VCaP (cell line): ENCODE measurements around the gene TMEM135.

Source experiments
- H3K27ac ChIP-seq: fragments of 450-650 bp; 2 replicates; pipeline ENCODE4 v1.5.1; 2017
- TF ChIP-seq, protein P1 (sequence below): fragments of 450-650 bp; conservative IDR thresholded peaks from 2 replicates; pipeline ENCODE4 v1.5.1; 2017; ENCODE audit warnings: mild to moderate bottlenecking, moderate library complexity

TMEM135 gene

DNA sequence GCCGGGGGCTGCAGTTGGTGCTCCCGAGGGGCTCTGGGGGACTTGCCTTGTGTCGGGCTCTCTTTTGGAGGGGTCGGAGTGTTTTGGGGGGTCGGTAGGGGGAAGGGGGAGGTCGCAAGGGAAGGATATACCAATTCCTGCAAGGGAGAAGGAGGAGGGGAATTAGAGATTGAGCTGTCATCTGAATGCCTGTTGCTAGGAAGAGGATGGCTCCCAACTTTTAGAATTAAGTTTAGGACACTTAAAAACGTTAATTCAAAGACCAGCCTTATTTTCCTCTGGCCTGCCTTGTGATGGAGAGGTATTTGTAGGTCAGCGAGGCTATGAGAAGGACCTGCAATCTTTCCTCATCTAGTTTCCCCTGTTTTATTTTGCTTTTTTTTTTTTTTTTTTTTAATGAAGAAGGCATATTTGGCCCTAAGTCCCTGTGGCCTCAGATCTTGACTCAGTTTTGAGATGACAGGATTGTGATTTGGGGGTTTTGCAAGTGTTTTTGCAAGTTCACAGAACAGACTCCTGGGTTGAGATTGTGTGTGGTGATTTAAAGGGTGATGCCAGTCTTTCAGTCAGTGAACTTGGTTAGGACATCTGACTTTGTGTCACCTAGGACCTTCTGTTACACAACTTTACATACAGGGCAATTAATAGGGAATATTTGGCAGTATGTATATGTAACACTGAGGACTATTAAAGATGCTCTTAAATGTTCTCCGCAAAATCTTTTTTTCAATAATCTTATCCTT lies 672 bp downstream of the TMEM135 start:
- peak overlapping the region; percentile 95 for H3K27ac ChIP-seq
- TF ChIP-seq, protein P1, sequence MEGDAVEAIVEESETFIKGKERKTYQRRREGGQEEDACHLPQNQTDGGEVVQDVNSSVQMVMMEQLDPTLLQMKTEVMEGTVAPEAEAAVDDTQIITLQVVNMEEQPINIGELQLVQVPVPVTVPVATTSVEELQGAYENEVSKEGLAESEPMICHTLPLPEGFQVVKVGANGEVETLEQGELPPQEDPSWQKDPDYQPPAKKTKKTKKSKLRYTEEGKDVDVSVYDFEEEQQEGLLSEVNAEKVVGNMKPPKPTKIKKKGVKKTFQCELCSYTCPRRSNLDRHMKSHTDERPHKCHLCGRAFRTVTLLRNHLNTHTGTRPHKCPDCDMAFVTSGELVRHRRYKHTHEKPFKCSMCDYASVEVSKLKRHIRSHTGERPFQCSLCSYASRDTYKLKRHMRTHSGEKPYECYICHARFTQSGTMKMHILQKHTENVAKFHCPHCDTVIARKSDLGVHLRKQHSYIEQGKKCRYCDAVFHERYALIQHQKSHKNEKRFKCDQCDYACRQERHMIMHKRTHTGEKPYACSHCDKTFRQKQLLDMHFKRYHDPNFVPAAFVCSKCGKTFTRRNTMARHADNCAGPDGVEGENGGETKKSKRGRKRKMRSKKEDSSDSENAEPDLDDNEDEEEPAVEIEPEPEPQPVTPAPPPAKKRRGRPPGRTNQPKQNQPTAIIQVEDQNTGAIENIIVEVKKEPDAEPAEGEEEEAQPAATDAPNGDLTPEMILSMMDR = no peak

GRCh38 chr11:87039371-87039770 lies 1.6 kb downstream of the TMEM135 start:
- TF ChIP-seq, protein P1 = no peak
- peak overlapping the region; percentile 95 for H3K27ac ChIP-seq

- TF ChIP-seq, protein P1 = no peak
- H3K27ac ChIP-seq = no peak overlapping the region
These were observed 6.2 kb downstream of the TMEM135 start for GRCh38 chr11:87043894-87044293.

DNA sequence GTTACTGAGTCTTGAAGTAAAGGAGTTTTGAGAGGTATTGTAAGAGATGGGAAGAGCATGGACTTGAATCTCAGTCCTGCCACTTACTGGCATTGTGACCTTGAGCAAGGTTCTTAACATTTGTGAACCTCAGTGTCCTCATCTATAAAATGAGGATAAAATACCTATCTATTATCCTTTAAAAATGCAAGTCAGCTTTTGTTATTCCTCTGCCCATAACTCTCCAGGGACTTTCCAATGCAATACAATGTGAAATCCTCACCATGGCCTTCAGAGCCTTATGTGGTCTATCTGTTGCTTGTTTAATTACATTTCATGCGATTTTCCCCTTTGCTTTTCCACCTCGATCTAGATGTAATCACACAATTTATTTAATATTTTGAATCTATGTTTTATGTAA lies 9.1 kb downstream of the TMEM135 start:
- no peak overlapping the region for H3K27ac ChIP-seq
- TF ChIP-seq, protein P1 = no peak

- TF ChIP-seq, protein P1 = no peak
- H3K27ac ChIP-seq = no peak overlapping the region
These were observed 18.4 kb downstream of the TMEM135 start for GRCh38 chr11:87056091-87056490.

- TF ChIP-seq, protein P1 = no peak
- peak overlapping the region; percentile 33; the same call in 1 of the 2 replicates for H3K27ac ChIP-seq
These were observed 20.0 kb downstream of the TMEM135 start for GRCh38 chr11:87057749-87058148.

DNA sequence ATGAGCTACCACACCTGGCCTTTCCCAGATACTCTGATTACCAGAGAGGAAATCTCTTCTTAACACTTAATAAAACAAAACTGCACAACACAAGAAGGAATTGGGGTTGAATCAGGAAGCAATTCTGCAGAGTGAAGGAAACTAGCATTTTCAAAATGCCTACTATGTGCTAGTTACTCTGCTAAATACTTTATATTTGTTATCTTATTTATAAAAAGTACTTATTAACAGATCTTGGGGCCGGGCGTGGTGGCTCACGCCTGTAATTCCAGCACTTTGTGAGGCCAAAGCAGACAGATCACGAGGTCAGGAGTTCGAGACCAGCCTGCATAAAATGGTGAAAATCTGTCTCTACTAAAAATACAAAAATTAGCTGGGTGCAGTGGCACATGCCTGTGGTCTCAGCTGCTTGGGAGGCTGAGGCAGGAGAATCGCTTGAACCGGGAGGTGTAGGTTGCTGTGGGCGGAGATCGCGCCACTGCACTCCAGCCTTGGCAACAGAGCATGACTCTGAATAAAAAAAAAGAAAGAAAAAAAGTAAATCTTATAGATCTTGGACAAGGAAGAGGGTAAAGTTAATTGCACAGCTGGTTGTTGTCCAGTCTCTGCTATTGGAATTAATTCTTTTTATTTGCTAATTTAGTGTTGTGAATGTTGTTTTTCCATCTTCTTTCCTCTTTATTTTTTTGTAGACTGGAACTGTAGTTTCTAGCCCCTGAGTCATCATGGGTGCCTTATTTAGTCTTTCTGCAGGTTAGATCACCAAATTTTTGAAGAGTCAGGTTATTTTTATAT lies 22.1 kb downstream of the TMEM135 start:
- H3K27ac ChIP-seq = no peak overlapping the region
- TF ChIP-seq, protein P1 = no peak
